Measurements from ENCODE around the gene RAB11B. TPM values are rescaled to one million over a fixed set of nuclear protein-coding genes. Genes with fewer than 3 reads are reported as not detected.

RAB11B gene
- total and polyA plus RNA-seq, 2 of the 13 experiments (the other 11 are each of a cell fraction or from before 2014, with no cell fraction given), result 6.0 to 28.4 TPM

GRCh38 chr19:8357007-8357521 lies 33.1 kb upstream of the RAB11B start (continued):
- TF ChIP-seq PAXIP1 (CRISPR knock-in tag; conservative IDR thresholded peaks at IDR 0.05) (peak; percentile 95), HNRNPH1 (optimal IDR thresholded peaks at IDR 0.05; ENCODE audit: low read depth, low read length) (no peak), TERF1 (CRISPR knock-in tag; IDR thresholded peaks at IDR 0.05) (no peak), ZNF710 (CRISPR knock-in tag; IDR thresholded peaks at IDR 0.05; ENCODE audit: borderline replicate concordance) (peak; percentile 94), ZNF546 (CRISPR knock-in tag; conservative IDR thresholded peaks at IDR 0.05) (no peak), ZNF713 (CRISPR knock-in tag; IDR thresholded peaks at IDR 0.05) (0 out of 2 replicates have a peak, but pooled peaks have one; percentile 40), ZNF12 (CRISPR knock-in tag; IDR thresholded peaks at IDR 0.05) (no peak), PPARG (CRISPR knock-in tag; conservative IDR thresholded peaks at IDR 0.05) (peak; percentile 94), PAX8 (CRISPR knock-in tag; IDR thresholded peaks at IDR 0.05; ENCODE audit: borderline replicate concordance) (no peak), PCBP2 (optimal IDR thresholded peaks at IDR 0.05; ENCODE audit: low read depth, low read length, poor library complexity, severe bottlenecking) (no peak), MEIS1 (CRISPR knock-in tag; IDR thresholded peaks at IDR 0.05; ENCODE audit: borderline replicate concordance) (peak; percentile 87), NFATC3 (CRISPR knock-in tag; IDR thresholded peaks at IDR 0.05) (no peak), KAT2B (IDR thresholded peaks at IDR 0.05; ENCODE audit: borderline replicate concordance, low read depth, low read length) (no peak), HBP1 (CRISPR knock-in tag; IDR thresholded peaks at IDR 0.05; ENCODE audit: low read depth) (peak; percentile 57; the same call in 1 of the 2 replicates), BRCA1 (CRISPR knock-in tag; IDR thresholded peaks at IDR 0.05) (no peak), HNRNPL (IDR thresholded peaks at IDR 0.05; ENCODE audit: low read depth, low read length) (no peak), MZF1 (CRISPR knock-in tag; IDR thresholded peaks at IDR 0.05; ENCODE audit: borderline replicate concordance) (no peak), ADNP (CRISPR knock-in tag; IDR thresholded peaks at IDR 0.05) (peak; percentile 96)
